DND-41 (cell line): ENCODE data around the gene NPW.

Experiments used
- ATAC-seq: fragments of 200-7000 bp; cut with Tn5 transposase; 3 replicates; pipeline ENCODE4 v1.9.1; 2021; ENCODE audit warnings: low read depth; ENCODE audit not compliant: insufficient read depth
- DNase-seq: peaks from one replicate; pipeline ENCODE4 v3.0.0-alpha.2; 2020
- H2AFZ ChIP-seq: 2 replicates; pipeline ENCODE4 v1.6.0; 2012; ENCODE audit warnings: low read depth, low read length
- H3K27ac ChIP-seq: 2 replicates; pipeline ENCODE4 v1.5.1; 2012; ENCODE audit warnings: low read length, inconsistent platforms
- H3K27me3 ChIP-seq: fragments of 200-600 bp; sonication (generic); 2 replicates; pipeline ENCODE4 v1.6.0; 2012; ENCODE audit warnings: low read length, mild to moderate bottlenecking, inconsistent platforms; ENCODE audit not compliant: insufficient read depth, poor library complexity
- H3K36me3 ChIP-seq: 2 replicates; pipeline ENCODE4 v1.5.1; 2012; ENCODE audit warnings: low read length, inconsistent platforms; ENCODE audit not compliant: insufficient read depth
- H3K4me1 ChIP-seq: 2 replicates; pipeline ENCODE4 v1.5.1; 2012; ENCODE audit warnings: mild to moderate bottlenecking, low read length; ENCODE audit not compliant: insufficient read depth
- H3K4me2 ChIP-seq: 2 replicates; pipeline ENCODE4 v1.6.0; 2012; ENCODE audit warnings: mild to moderate bottlenecking, moderate library complexity, low read length, inconsistent platforms; ENCODE audit not compliant: insufficient read depth
- H3K4me3 ChIP-seq, 2 experiments: fragments of 200-600 bp in 1 of 2; shearing (Covaris generic) in 1 of 2; 2 replicates each; pipeline ENCODE4 v1.5.1; 2012 to 2016; ENCODE audit warnings: inconsistent platforms in 2 of 2, low read length in 2 of 2, mild to moderate bottlenecking in 2 of 2, low read depth in 1 of 2, moderate library complexity in 1 of 2
- H3K79me2 ChIP-seq: 2 replicates; pipeline ENCODE4 v1.6.0; 2012; ENCODE audit warnings: low read length, inconsistent platforms; ENCODE audit not compliant: insufficient read depth
- H3K9ac ChIP-seq: 2 replicates; pipeline ENCODE4 v1.6.0; 2012; ENCODE audit warnings: low read depth, mild to moderate bottlenecking, inconsistent platforms, low read length, moderate library complexity
- H3K9me3 ChIP-seq: 2 replicates; pipeline ENCODE4 v1.5.1; 2012; ENCODE audit warnings: low read length, moderate library complexity, mild to moderate bottlenecking, inconsistent platforms; ENCODE audit not compliant: insufficient read depth, severe bottlenecking
- H4K20me1 ChIP-seq: 2 replicates; pipeline ENCODE4 v1.6.0; 2012; ENCODE audit warnings: low read length; ENCODE audit not compliant: insufficient read depth
- EZH2 ChIP-seq: IDR thresholded peaks from 3 replicates; pipeline ENCODE4 v1.6.1; 2012; ENCODE audit warnings: borderline replicate concordance, low read depth, mild to moderate bottlenecking, moderate library complexity, low read length, inconsistent platforms; ENCODE audit not compliant: severe bottlenecking
- TF ChIP-seq, protein P1 (sequence below): IDR thresholded peaks from 2 replicates; pipeline ENCODE4 v1.5.1; 2012; ENCODE audit warnings: borderline replicate concordance, low read length, moderate library complexity, mild to moderate bottlenecking; ENCODE audit not compliant: poor library complexity, severe bottlenecking; ENCODE audit errors: extremely low read depth

Gene NPW

DNA sequence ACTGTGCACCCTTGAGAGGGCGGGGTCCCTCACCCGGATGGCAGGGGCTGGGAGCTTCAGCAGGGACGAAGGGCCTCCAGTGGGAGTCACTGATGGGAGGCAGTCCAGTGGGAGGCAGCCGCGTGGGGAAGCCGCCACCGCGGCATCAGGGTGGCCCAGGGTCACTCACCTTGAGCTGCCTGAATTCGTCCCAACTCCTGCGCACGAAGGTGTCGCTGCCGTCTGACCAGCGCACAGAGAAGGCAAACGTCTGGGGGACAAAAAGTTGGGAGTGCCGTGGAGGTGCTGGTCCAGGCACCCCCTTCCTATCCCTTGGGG is 38.9 kb upstream of the NPW start:
- Histone ChIP-seq H3K36me3 (peaks cover 43% of the 10 kb centered on the region), H3K4me1 (peaks cover 24% of the 10 kb centered on the region), H3K27ac (no peak overlapping the region), H3K79me2 (peaks cover 18% of the 10 kb centered on the region), H3K9me3 (no peaks in the 10 kb centered on the region), H3K9ac (no peak overlapping the region), H2AFZ (no peak overlapping the region), H3K4me3 (no peak overlapping the region), H3K27me3 (peaks cover 14% of the 10 kb centered on the region), H4K20me1 (peaks cover 6% of the 10 kb centered on the region; the same call in 1 of the 2 replicates), H3K4me2 (no peak overlapping the region)
- TF ChIP-seq, protein P1, sequence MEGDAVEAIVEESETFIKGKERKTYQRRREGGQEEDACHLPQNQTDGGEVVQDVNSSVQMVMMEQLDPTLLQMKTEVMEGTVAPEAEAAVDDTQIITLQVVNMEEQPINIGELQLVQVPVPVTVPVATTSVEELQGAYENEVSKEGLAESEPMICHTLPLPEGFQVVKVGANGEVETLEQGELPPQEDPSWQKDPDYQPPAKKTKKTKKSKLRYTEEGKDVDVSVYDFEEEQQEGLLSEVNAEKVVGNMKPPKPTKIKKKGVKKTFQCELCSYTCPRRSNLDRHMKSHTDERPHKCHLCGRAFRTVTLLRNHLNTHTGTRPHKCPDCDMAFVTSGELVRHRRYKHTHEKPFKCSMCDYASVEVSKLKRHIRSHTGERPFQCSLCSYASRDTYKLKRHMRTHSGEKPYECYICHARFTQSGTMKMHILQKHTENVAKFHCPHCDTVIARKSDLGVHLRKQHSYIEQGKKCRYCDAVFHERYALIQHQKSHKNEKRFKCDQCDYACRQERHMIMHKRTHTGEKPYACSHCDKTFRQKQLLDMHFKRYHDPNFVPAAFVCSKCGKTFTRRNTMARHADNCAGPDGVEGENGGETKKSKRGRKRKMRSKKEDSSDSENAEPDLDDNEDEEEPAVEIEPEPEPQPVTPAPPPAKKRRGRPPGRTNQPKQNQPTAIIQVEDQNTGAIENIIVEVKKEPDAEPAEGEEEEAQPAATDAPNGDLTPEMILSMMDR, result no peak
- TF ChIP-seq EZH2, result no peak
- DNase-seq (no peak), ATAC-seq (no peak)

DNA sequence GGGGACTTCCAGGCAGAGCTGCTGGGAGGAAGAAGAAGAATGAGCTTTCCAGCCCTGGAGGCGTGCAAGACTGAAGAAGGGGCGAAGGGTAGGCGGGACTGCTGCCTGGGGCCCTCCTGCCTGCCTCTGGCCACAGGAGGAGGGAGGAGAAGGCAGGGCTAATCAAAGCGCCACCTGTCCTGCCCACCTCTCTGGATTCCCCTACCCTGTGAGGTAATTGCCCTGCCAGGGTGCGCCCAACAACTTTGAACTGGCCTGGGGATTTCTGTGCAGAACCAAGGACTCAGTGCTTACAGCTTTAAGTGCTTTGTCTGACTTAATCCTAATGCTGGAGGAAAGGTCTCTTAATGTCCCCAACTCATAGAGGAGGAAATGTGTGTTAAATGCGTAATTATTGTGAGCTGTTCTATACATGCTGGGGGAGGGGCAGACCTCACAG is 38.2 kb upstream of the NPW start, which contains the start of gene NOXO1:
Gene NOXO1, minus strand, starts transcription at position 72 of the 439 bp plus-strand sequence. CDS start 290 bp downstream, outside the sequence.
- ATAC-seq (no peak), DNase-seq (no peak)
- H3K27me3 ChIP-seq, result peaks cover 14% of the 10 kb centered on the region
- H4K20me1 ChIP-seq, result peaks cover 4% of the 10 kb centered on the region; the same call in 1 of the 2 replicates
- no peak within 1 kb of the TSS for H3K9ac ChIP-seq
- TF ChIP-seq, protein P1, result no peak
- TF ChIP-seq EZH2, result no peak
- H2AFZ ChIP-seq, result no peak within 1 kb of the TSS
- peaks cover 43% of the 10 kb centered on the region for H3K36me3 ChIP-seq
- H3K4me1 ChIP-seq, result peaks cover 24% of the 10 kb centered on the region
- no peak within 1 kb of the TSS for H3K4me2 ChIP-seq
- peaks cover 18% of the 10 kb centered on the region for H3K79me2 ChIP-seq
- H3K27ac ChIP-seq, result no peak within 1 kb of the TSS
- H3K4me3 ChIP-seq, result no peak within 1 kb of the TSS
- no peaks in the 10 kb centered on the region for H3K9me3 ChIP-seq

DNA sequence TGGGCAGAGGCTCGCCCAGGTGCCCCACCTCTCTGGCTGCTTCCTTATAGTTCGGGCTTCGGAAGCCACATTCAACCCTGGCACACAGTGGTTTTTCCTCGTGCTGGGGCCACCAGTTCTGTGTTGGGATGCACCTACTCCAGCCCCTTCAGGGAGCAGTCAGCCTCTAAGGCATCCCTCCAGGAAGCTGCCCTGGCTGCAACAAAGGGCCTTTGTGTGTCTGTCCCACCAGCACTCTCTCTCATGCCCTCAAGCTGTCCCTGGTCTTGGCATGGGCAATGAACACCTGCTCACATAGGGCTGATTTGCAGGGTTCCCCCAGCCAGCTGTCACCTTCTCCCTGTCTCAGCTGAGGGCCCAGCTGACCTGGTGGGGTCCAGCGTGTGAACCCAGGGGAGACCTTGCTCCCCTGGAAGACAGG is 37.6 kb upstream of the NPW start:
- no peak overlapping the region for H3K27ac ChIP-seq
- peaks cover 38% of the 10 kb centered on the region for H3K36me3 ChIP-seq
- no peak overlapping the region for H2AFZ ChIP-seq
- ATAC-seq (no peak), DNase-seq (no peak)
- no peak overlapping the region for H3K9ac ChIP-seq
- H3K9me3 ChIP-seq, result no peaks in the 10 kb centered on the region
- no peak overlapping the region for H3K4me2 ChIP-seq
- no peak for TF ChIP-seq EZH2
- peaks cover 18% of the 10 kb centered on the region for H3K79me2 ChIP-seq
- peaks cover 24% of the 10 kb centered on the region for H3K4me1 ChIP-seq
- peaks cover 14% of the 10 kb centered on the region for H3K27me3 ChIP-seq
- peaks cover 4% of the 10 kb centered on the region; the same call in 1 of the 2 replicates for H4K20me1 ChIP-seq
- H3K4me3 ChIP-seq, result no peak overlapping the region

DNA sequence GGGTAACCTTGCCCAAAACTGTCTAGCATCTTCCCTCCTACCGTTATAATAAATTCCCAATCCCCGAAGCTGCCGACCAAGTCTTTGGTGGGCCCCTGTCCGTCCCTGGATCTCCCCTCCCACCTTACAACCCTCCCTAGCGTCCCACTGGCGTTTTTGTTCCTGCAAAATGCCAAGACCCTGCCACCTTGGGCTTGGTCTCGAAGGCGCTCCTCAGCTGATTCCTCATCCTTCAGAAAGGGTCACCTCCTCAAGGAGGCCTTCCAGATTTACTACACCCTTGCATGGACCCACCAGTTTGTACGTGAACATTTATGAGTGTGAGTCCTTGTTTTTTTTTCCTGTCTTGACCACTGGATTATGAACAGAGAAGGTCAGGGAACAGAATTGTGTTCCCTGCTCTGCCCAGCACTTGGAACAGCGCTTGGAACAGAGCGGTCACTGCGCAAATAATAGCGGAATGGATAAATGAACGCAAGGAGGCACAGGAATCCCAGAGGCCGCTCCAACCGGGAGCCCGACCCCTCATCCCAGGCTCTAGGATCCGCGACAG is 36.5 kb upstream of the NPW start:
- H3K79me2 ChIP-seq, result peaks cover 18% of the 10 kb centered on the region
- TF ChIP-seq EZH2, result peak; percentile 80
- TF ChIP-seq, protein P1, result no peak
- no peaks in the 10 kb centered on the region for H3K9me3 ChIP-seq
- peak overlapping the region; percentile 93 for H3K9ac ChIP-seq
- ATAC-seq (no peak), DNase-seq (no peak)
- H3K4me2 ChIP-seq, result peak overlapping the region; percentile 100
- H4K20me1 ChIP-seq, result peaks cover 4% of the 10 kb centered on the region; the same call in 1 of the 2 replicates
- no peak overlapping the region; the same call in 1 of the 2 replicates for H3K27ac ChIP-seq
- peak overlapping the region; percentile 84 to 88; a peak in 3 of 4 replicates for H3K4me3 ChIP-seq
- peak overlapping the region; percentile 99 for H2AFZ ChIP-seq
- H3K36me3 ChIP-seq, result peaks cover 28% of the 10 kb centered on the region
- peaks cover 24% of the 10 kb centered on the region for H3K4me1 ChIP-seq
- peaks cover 14% of the 10 kb centered on the region for H3K27me3 ChIP-seq
